Measurements from ENCODE around the gene EXOC3L4. TPM values are rescaled to one million over a fixed set of nuclear protein-coding genes. Genes with fewer than 3 reads are reported as not detected.

EXOC3L4 gene
- total and polyA plus RNA-seq, 2 donors (not counting 3 experiments of a cell fraction or from before 2014, with no cell fraction given), result not detected

DNA sequence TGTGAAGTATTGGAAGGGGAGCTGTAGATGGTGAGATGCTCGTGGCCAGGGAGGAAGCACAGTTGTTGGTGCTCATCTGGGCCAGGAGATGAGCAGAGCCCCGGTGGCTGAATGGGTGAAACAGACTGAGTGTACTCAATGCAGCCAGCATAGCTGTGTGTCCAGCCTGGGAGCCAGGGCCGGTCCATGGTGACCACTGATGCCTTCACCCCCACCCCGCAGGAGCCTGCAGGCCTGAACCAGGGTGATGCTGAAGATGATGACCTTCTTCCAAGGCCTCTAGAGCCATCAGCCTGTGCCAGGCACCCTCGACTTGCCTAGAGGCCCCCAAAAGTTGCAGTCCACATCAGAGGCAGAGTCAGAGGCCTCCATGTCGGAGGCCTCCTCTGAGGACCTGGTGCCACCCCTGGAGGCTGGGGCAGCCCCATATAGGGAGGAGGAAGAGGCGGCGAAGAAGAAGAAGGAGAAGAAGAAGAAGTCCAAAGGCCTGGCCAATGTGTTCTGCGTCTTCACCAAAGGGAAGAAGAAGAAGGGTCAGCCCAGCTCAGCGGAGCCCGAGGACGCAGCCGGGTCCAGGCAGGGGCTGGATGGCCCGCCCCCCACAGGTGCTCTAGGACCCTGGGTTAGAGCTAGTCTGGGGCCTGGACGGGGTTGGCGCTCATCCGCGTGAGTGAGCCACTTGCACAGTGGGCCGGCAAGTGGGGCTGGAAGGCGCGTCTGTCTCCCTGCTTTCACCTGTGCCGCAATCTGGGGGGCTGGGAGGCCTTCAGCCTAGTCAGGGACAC, 31.8 kb downstream of the EXOC3L4 start:
- FAIRE-seq, result no peak
- TF ChIP-seq, protein P1, sequence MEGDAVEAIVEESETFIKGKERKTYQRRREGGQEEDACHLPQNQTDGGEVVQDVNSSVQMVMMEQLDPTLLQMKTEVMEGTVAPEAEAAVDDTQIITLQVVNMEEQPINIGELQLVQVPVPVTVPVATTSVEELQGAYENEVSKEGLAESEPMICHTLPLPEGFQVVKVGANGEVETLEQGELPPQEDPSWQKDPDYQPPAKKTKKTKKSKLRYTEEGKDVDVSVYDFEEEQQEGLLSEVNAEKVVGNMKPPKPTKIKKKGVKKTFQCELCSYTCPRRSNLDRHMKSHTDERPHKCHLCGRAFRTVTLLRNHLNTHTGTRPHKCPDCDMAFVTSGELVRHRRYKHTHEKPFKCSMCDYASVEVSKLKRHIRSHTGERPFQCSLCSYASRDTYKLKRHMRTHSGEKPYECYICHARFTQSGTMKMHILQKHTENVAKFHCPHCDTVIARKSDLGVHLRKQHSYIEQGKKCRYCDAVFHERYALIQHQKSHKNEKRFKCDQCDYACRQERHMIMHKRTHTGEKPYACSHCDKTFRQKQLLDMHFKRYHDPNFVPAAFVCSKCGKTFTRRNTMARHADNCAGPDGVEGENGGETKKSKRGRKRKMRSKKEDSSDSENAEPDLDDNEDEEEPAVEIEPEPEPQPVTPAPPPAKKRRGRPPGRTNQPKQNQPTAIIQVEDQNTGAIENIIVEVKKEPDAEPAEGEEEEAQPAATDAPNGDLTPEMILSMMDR (IDR thresholded peaks at IDR 0.05; ENCODE audit: extremely low read depth in 1 of 2, insufficient read depth in 1 of 2, low read depth in 1 of 2, low read length in 2 of 2), result no peak
- TF ChIP-seq JUN (IDR thresholded peaks at IDR 0.05; ENCODE audit: borderline replicate concordance, insufficient read depth, insufficient read length, low read depth) (no peak), POLR2AphosphoS5 (IDR thresholded peaks at IDR 0.05; ENCODE audit: insufficient read depth, low read depth, low read length) (no peak), EZH2 (IDR thresholded peaks at IDR 0.05; ENCODE audit: borderline replicate concordance, low read depth, low read length, severe bottlenecking) (no peak), MAX (IDR thresholded peaks at IDR 0.05; ENCODE audit: insufficient read depth, insufficient read length) (no peak), FOS (IDR thresholded peaks at IDR 0.05; ENCODE audit: borderline replicate concordance, insufficient read depth, low read length) (no peak)
- dilution Hi-C loops (cut with MboI; ENCODE audit: extremely low pct_ligation_motif_present, low sequenced_read_pairs) (no loop called here), intact Hi-C loops (cut with micrococcal nuclease) (loop anchor here (10.0 kb wide), 1 partner anchor 259 kb away; the partner anchor contains the start of gene MARK3)
- CTCF ChIA-PET, result interaction anchor here (0.7 to 6.9 kb wide), 12 partner anchors 8 to 166 kb away, joined by 4 to 86 read pairs (median 6); no protein-coding TSS in a partner anchor
- H2AFZ ChIP-seq (ENCODE audit: low read depth, low read length), result no peak overlapping the region
- no TSS peak for BruUV-seq (replicated peaks)
- no peak overlapping the region for H3K4me2 ChIP-seq (ENCODE audit: insufficient read depth, low read length)
- POLR2A ChIA-PET, result interaction anchor here (0.9 kb wide), 1 partner anchor 22 kb away, joined by 3 read pairs; no protein-coding TSS in a partner anchor
- H3K4me1 ChIP-seq (ENCODE audit: control insufficient read depth, extremely low read depth, insufficient read depth, low read length), result peaks cover 35% of the 10 kb centered on the region
- no peak overlapping the region for H3K27ac ChIP-seq (ENCODE audit: insufficient read depth, low read depth, low read length)
- H3K79me2 ChIP-seq (ENCODE audit: control insufficient read depth, insufficient read depth, low read length), result no peaks in the 10 kb centered on the region
- no peak for DNase-seq (ENCODE audit: low read depth, low spot score)
- no peak overlapping the region for H3K9ac ChIP-seq (replicated peaks; ENCODE audit: extremely low read depth, insufficient read depth, low read length)
- no peaks in the 10 kb centered on the region for H3K9me3 ChIP-seq (replicated peaks; ENCODE audit: control insufficient read depth, insufficient read depth, low read length)
- no peak overlapping the region for H3K4me3 ChIP-seq (replicated peaks in 1 of 3; ENCODE audit: insufficient read depth in 1 of 3, low read depth in 1 of 3, low read length in 3 of 3)
- H3K36me3 ChIP-seq (ENCODE audit: control insufficient read depth in 2 of 2, extremely low read depth in 1 of 2, insufficient read depth in 2 of 2, low read length in 2 of 2), result peaks cover 0 to 10% of the 10 kb centered on the region in 2 experiments
- H3K27me3 ChIP-seq (ENCODE audit: control insufficient read depth in 2 of 2, insufficient read depth in 2 of 2, low read length in 2 of 2), result no peaks in the 10 kb centered on the region
- no peaks in the 10 kb centered on the region for H3K9me1 ChIP-seq (replicated peaks; ENCODE audit: control insufficient read depth, extremely low read depth, insufficient read depth, low read length)
- H4K20me1 ChIP-seq (replicated peaks; ENCODE audit: control insufficient read depth, extremely low read depth, insufficient read depth, low read length), result no peaks in the 10 kb centered on the region
